ENCODE data around the gene IMMP2L.
"Not testable (repeated sequence)": the region's sequence is repeated elsewhere in the genome, so short reads cannot be mapped to it uniquely, and the experiment has no call there.

Gene IMMP2L

GRCh38 chr7:111460695-111461094 is 101.6 kb downstream of the IMMP2L start:
- DNase-seq (ENCODE audit: low read depth in 2 of 2): no peak

GRCh38 chr7:111459757-111460280 is 102.5 kb downstream of the IMMP2L start:
- DNase-seq (ENCODE audit: low read depth in 2 of 2): no peak

- no peak for DNase-seq (ENCODE audit: low read depth in 2 of 2)
Measured at GRCh38 chr7:111459065-111459756, 103.1 kb downstream of the IMMP2L start.

- not testable (repeated sequence) for DNase-seq (ENCODE audit: low read depth in 2 of 2)
Measured at GRCh38 chr7:111450705-111451104, 111.6 kb downstream of the IMMP2L start.

- DNase-seq (ENCODE audit: low read depth in 2 of 2): not testable (repeated sequence)
Measured at GRCh38 chr7:111447502-111447901, 114.8 kb downstream of the IMMP2L start.

GRCh38 chr7:111439977-111440376 is 122.3 kb downstream of the IMMP2L start:
- DNase-seq (ENCODE audit: low read depth in 2 of 2): no peak

GRCh38 chr7:111438369-111439289 is 123.7 kb downstream of the IMMP2L start:
- no peak for DNase-seq (ENCODE audit: low read depth in 2 of 2)

- no peak for DNase-seq (ENCODE audit: low read depth in 2 of 2)
Measured at GRCh38 chr7:111437736-111438135, 124.6 kb downstream of the IMMP2L start.

- DNase-seq (ENCODE audit: low read depth in 2 of 2): no peak
Measured at GRCh38 chr7:111436608-111437007, 125.7 kb downstream of the IMMP2L start.

- DNase-seq (ENCODE audit: low read depth in 2 of 2): no peak
Measured at GRCh38 chr7:111433426-111433825, 128.9 kb downstream of the IMMP2L start.

- DNase-seq (ENCODE audit: low read depth in 2 of 2): no peak
Measured at GRCh38 chr7:111429781-111430180, 132.5 kb downstream of the IMMP2L start.

GRCh38 chr7:111424768-111425167 is 137.5 kb downstream of the IMMP2L start:
- no peak for DNase-seq (ENCODE audit: low read depth in 2 of 2)

GRCh38 chr7:111414374-111414773 is 147.9 kb downstream of the IMMP2L start:
- no peak for DNase-seq (ENCODE audit: low read depth in 2 of 2)

- no peak for DNase-seq (ENCODE audit: low read depth in 2 of 2)
Measured at GRCh38 chr7:111413739-111414138, 148.6 kb downstream of the IMMP2L start.

- no peak for DNase-seq (ENCODE audit: low read depth in 2 of 2)
Measured at GRCh38 chr7:111410899-111411298, 151.4 kb downstream of the IMMP2L start.

- no peak for DNase-seq (ENCODE audit: low read depth in 2 of 2)
Measured at GRCh38 chr7:111409714-111410422, 152.4 kb downstream of the IMMP2L start.

- DNase-seq (ENCODE audit: low read depth in 2 of 2): no peak
Measured at GRCh38 chr7:111408724-111409123, 153.6 kb downstream of the IMMP2L start.

- no peak for DNase-seq (ENCODE audit: low read depth in 2 of 2)
Measured at GRCh38 chr7:111407258-111407657, 155.0 kb downstream of the IMMP2L start.

GRCh38 chr7:111405621-111406020 is 156.7 kb downstream of the IMMP2L start:
- no peak for DNase-seq (ENCODE audit: low read depth in 2 of 2)

- no peak for DNase-seq (ENCODE audit: low read depth in 2 of 2)
Measured at GRCh38 chr7:111401516-111401915, 160.8 kb downstream of the IMMP2L start.

GRCh38 chr7:111400088-111400487 is 162.2 kb downstream of the IMMP2L start:
- no peak for DNase-seq (ENCODE audit: low read depth in 2 of 2)

GRCh38 chr7:111394891-111395290 is 167.4 kb downstream of the IMMP2L start:
- no peak for DNase-seq (ENCODE audit: low read depth in 2 of 2)

All from activated CD4-positive, alpha-beta T cell treated with anti-CD3 and anti-CD28 coated beads for 24 hours (primary cell).